Pancreas (tissue), 10 donors: ENCODE data around the gene KIF5B. TPM values are rescaled to one million over a fixed set of nuclear protein-coding genes. Genes with fewer than 3 reads are reported as not detected.

ENCODE experiments used
- ATAC-seq, 4 donors: fragments of 200-7000 bp; cut with Tn5 transposase; one replicate each; pipeline versions ENCODE4 v1.8.0 to v1.9.1; 2020; ENCODE audit warnings: mild to moderate bottlenecking in 4 of 4, moderate library complexity in 4 of 4
- DNase-seq, 6 donors: peaks; one replicate each; pipeline ENCODE4 v3.0.0-alpha.2; 2020
- FAIRE-seq: peaks from 2 replicates; lab custom pipeline; 2012; peaks lifted over from hg19 to GRCh38; lab: Jason Lieb, UNC
- H3K27ac ChIP-seq, 4 donors: fragments of 200-600 bp; sonication (generic); 1 replicate in 3 of 4; 2 replicates in 1 of 4; pipeline versions ENCODE4 v1.5.0 to v1.8.0; 2020
- H3K27me3 ChIP-seq, 4 donors: fragments of 200-600 bp; one replicate each; pipeline ENCODE4 v1.8.0; 2021
- H3K36me3 ChIP-seq, 3 donors: fragments of 200-600 bp; sonication (generic) in 1 of 3; one replicate each; pipeline versions ENCODE4 v1.5.0 to v1.8.0; 2020 to 2021
- H3K4me1 ChIP-seq, 3 donors: fragments of 200-600 bp; one replicate each; pipeline ENCODE4 v1.8.0; 2021
- H3K4me3 ChIP-seq, 4 donors: fragments of 200-600 bp; sonication (generic) in 2 of 4; one replicate each; pipeline versions ENCODE4 v1.5.0 to v1.8.0; 2020 to 2021
- H3K9me3 ChIP-seq, 4 donors: fragments of 200-600 bp; one replicate each; pipeline ENCODE4 v1.8.0; 2021
- CTCF ChIP-seq, 4 donors: fragments of 200-600 bp; sonication (generic) in 3 of 4; IDR thresholded peaks; one replicate each; pipeline versions ENCODE4 v1.5.0 to v1.8.0; 2021; ENCODE audit warnings: antibody characterized with exemption in 4 of 4
- WGBS, 2 donors: extraction: QIAGEN DNeasy Blood & Tissue Kit; methylation state at CpG; one replicate each; pipeline ENCODE4 v1.1.7; 2013; 5-methylcytosine and 5-hydroxymethylcytosine counted together
- intact Hi-C, 3 donors: fragments of 100-400 bp; cut with DNase I; formaldehyde crosslinking; loops; one replicate each; pipeline versions ENCODE4 v1.11.1 to v1.14.2; 2022
- polyA plus RNA-seq, 2 donors: library from polyadenylated mRNA; stranded (reverse); fragments of 200-250 nt; gene quantifications; one replicate each; pipeline ENCODE4 v1.2.3, GENCODE V29; 2013
- total RNA-seq, 6 donors: library from RNA; stranded (reverse); fragmentation: NEBNext Ultra II Directional in 4 of 6; extraction: Animal tissue kit (Norgen Biotek cat#: 25700) in 4 of 6; gene quantifications; one replicate each; pipeline versions ENCODE4 v1.2.1 to v1.2.4, GENCODE V29; 2021 to 2023
- donor health status: healthy with polysubstance abuse.
- donor health status: DM: no; HTN: no; CAD: no; lungs with moderate emphysema.
- donor health status: DM: no; HTN: no; CAD: no.
- donor health status: control.
- donor health status: control.
- donor health status: Bipolar disorder and iron deficiency.
- donor health status: DM: yes; HTN: yes; CAD: no.
- donor health status: DM: no; HTN: no; CAD: no.
- donor health status: DM: no; HTN: no; CAD: no.
- donor health status: DM: yes; HTN: yes; CAD: no.

KIF5B gene
- total and polyA plus RNA-seq, 8 donors = 17.2 to 48.3 (median 33.4) TPM

GRCh38 chr10:32031920-32032319 lies 24.3 kb downstream of the KIF5B start:
- Histone ChIP-seq H3K4me3 (no peak overlapping the region), H3K9me3 (no peaks in the 10 kb centered on the region), H3K27me3 (no peaks in the 10 kb centered on the region), H3K27ac (no peak overlapping the region), H3K4me1 (no peaks in the 10 kb centered on the region), H3K36me3 (peaks cover 5 to 90% (median 43%) of the 10 kb centered on the region in 3 donors)
- intact Hi-C loops = no loop called here
- 94 to 96% methylated on average over 4 of the region's 4 CpGs for WGBS, 2 donors
- DNase-seq (no peak), FAIRE-seq (no peak), ATAC-seq (no peak)
- no peak for TF ChIP-seq CTCF (IDR thresholded peaks at IDR 0.05)

DNA sequence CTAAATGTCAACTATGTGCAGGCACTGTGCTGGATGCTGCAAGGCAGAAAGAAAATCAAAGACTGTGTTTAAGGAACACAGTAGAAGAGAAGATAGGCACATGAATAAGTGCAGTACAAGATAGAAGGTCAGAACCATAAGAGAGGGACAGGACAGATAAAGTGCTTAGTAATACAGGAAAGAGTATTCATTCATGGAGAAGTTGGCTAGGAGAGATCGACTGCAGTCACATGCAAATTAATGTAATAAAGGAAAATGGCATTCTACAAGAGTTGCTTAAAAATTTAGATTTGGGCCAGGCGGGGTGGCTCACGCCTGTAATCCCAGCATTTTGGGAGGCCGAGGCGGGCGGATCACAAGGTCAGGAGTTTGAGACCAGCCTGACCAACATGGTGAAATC lies 24.8 kb downstream of the KIF5B start:
- intact Hi-C loops = no loop called here

GRCh38 chr10:32028710-32029109 lies 27.5 kb downstream of the KIF5B start:
- H3K27ac ChIP-seq = no peak overlapping the region
- H3K36me3 ChIP-seq = peaks cover 4 to 73% (median 26%) of the 10 kb centered on the region in 3 donors
- 28 to 44% methylated on average over 1 of the region's 1 CpG for WGBS, 2 donors
- no peak for FAIRE-seq
- TF ChIP-seq CTCF (IDR thresholded peaks at IDR 0.05) = no peak
- no peak for ATAC-seq
- H3K9me3 ChIP-seq = no peaks in the 10 kb centered on the region
- DNase-seq = no peak
- no peaks in the 10 kb centered on the region for H3K27me3 ChIP-seq
- no peaks in the 10 kb centered on the region for H3K4me1 ChIP-seq
- intact Hi-C loops = no loop called here
- no peak overlapping the region for H3K4me3 ChIP-seq

More for the DNA sequence above, 24.8 kb downstream of the KIF5B start:
- no peaks in the 10 kb centered on the region for H3K4me1 ChIP-seq
- H3K27ac ChIP-seq = no peak overlapping the region
- FAIRE-seq = no peak
- no peak overlapping the region for H3K4me3 ChIP-seq
- ATAC-seq = no peak
- peaks cover 4 to 89% (median 39%) of the 10 kb centered on the region in 3 donors for H3K36me3 ChIP-seq
- no peaks in the 10 kb centered on the region for H3K9me3 ChIP-seq
- no peak for DNase-seq
- TF ChIP-seq CTCF (IDR thresholded peaks at IDR 0.05) = no peak
- WGBS, 2 donors = 95 to 96% methylated on average over 6 of the region's 6 CpGs
- no peaks in the 10 kb centered on the region for H3K27me3 ChIP-seq

GRCh38 chr10:32023264-32023663 lies 33.0 kb downstream of the KIF5B start:
- TF ChIP-seq CTCF (IDR thresholded peaks at IDR 0.05) = no peak
- ATAC-seq = no peak
- no peaks in the 10 kb centered on the region for H3K9me3 ChIP-seq
- DNase-seq = no peak
- 63 to 66% methylated on average over 1 of the region's 1 CpG for WGBS, 2 donors
- intact Hi-C loops = no loop called here
- H3K4me1 ChIP-seq = no peaks in the 10 kb centered on the region
- peaks cover 4 to 75% (median 39%) of the 10 kb centered on the region in 3 donors for H3K36me3 ChIP-seq
- no peak overlapping the region for H3K27ac ChIP-seq
- H3K4me3 ChIP-seq = no peak overlapping the region
- no peaks in the 10 kb centered on the region for H3K27me3 ChIP-seq
- FAIRE-seq = no peak

DNA sequence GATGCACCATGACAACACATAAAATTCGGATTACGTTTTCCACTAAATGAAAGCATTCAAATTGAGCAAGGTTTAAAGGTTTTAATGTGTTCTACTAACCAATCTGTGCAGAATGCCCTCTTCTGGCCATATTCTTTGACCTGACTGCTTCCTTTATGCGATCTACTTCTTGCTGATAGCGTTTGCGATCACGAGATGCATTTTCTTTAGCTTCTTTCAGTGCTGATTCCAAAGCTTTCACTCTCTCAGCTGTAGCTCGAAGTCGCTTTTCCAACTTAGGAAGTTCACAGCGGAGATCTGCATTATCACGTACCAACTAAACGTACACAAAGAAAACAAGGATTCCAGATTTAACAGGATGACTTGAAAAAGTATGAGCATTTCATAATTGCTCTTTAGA lies 39.2 kb downstream of the KIF5B start:
- no peak for FAIRE-seq

More for the DNA sequence above, 39.2 kb downstream of the KIF5B start:
- H3K36me3 ChIP-seq = peaks cover 3 to 92% (median 71%) of the 10 kb centered on the region in 3 donors
- TF ChIP-seq CTCF (IDR thresholded peaks at IDR 0.05) = no peak
- intact Hi-C loops = no loop called here
- no peak overlapping the region for H3K27ac ChIP-seq
- no peak for ATAC-seq
- H3K4me3 ChIP-seq = no peak overlapping the region
- H3K4me1 ChIP-seq = no peaks in the 10 kb centered on the region
- no peaks in the 10 kb centered on the region for H3K27me3 ChIP-seq
- no peaks in the 10 kb centered on the region for H3K9me3 ChIP-seq
- DNase-seq = no peak
- 93 to 94% methylated on average over 11 of the region's 11 CpGs for WGBS, 2 donors
